GM23338 (cell line): Measurements from ENCODE around the gene CDK14. TPM values are rescaled to one million over a fixed set of nuclear protein-coding genes. Genes with fewer than 3 reads are reported as not detected.

Experiments used
- ATAC-seq: fragments of 200-7000 bp; cut with Tn5 transposase; 3 replicates; pipeline ENCODE4 v1.9.1; 2020
- DNase-seq: peaks from one replicate; pipeline ENCODE4 v3.0.0-alpha.2; 2015; ENCODE audit warnings: low spot score
- H2AFZ ChIP-seq: fragments of 200-600 bp; sonication (generic); 2 replicates; pipeline ENCODE4 v1.8.0; 2016; ENCODE audit warnings: antibody characterized with exemption, mild to moderate bottlenecking, moderate library complexity
- H3F3A ChIP-seq: fragments of 200-600 bp; sonication (generic); replicated peaks from 2 replicates; pipeline ENCODE4 v1.8.0; 2017; ENCODE audit warnings: antibody characterized with exemption, mixed run types, low read depth
- H3K27ac ChIP-seq: fragments of 200-600 bp; sonication (generic); 2 replicates; pipeline ENCODE4 v1.6.1; 2016; ENCODE audit warnings: low read depth
- H3K27me3 ChIP-seq: fragments of 200-600 bp; sonication (generic); 2 replicates; pipeline ENCODE4 v1.8.0; 2016; ENCODE audit warnings: mild to moderate bottlenecking, mixed run types, moderate library complexity; ENCODE audit not compliant: insufficient read depth
- H3K36me3 ChIP-seq: fragments of 200-600 bp; sonication (generic); 2 replicates; pipeline ENCODE4 v1.8.0; 2016; ENCODE audit warnings: mild to moderate bottlenecking; ENCODE audit not compliant: insufficient read depth
- H3K4me1 ChIP-seq: fragments of 200-600 bp; sonication (generic); 2 replicates; pipeline ENCODE4 v1.8.0; 2016; ENCODE audit warnings: mild to moderate bottlenecking, moderate library complexity; ENCODE audit not compliant: insufficient read depth
- H3K4me2 ChIP-seq: fragments of 200-600 bp; sonication (generic); 2 replicates; pipeline ENCODE4 v1.7.1; 2017; ENCODE audit warnings: mixed run types
- H3K4me3 ChIP-seq: fragments of 200-600 bp; sonication (generic); 2 replicates; pipeline ENCODE4 v1.6.1; 2016; ENCODE audit warnings: mixed run types
- H3K79me2 ChIP-seq: fragments of 200-600 bp; sonication (generic); replicated peaks from 2 replicates; pipeline ENCODE4 v1.8.0; 2017; ENCODE audit warnings: mild to moderate bottlenecking; ENCODE audit not compliant: insufficient read depth
- H3K9me2 ChIP-seq: fragments of 200-600 bp; sonication (generic); 2 replicates; pipeline ENCODE4 v1.8.0; 2017; ENCODE audit not compliant: insufficient read depth
- H4K20me1 ChIP-seq: fragments of 200-600 bp; sonication (generic); replicated peaks from 2 replicates; pipeline ENCODE4 v1.8.0; 2017; ENCODE audit warnings: mild to moderate bottlenecking; ENCODE audit not compliant: insufficient read depth
- H3K27ac Mint-ChIP-seq: 2 replicates; pipeline ENCODE4 v1.8.0; 2020; ENCODE audit warnings: inconsistent platforms, mild to moderate bottlenecking, moderate library complexity, mixed read lengths
- H3K27me3 Mint-ChIP-seq: 3 replicates; pipeline ENCODE4 v1.8.0; 2022; ENCODE audit warnings: low read depth, mild to moderate bottlenecking, moderate library complexity, mixed read lengths, inconsistent platforms; ENCODE audit not compliant: insufficient read depth, poor library complexity
- H3K36me3 Mint-ChIP-seq: 3 replicates; pipeline ENCODE4 v1.8.0; 2021; ENCODE audit warnings: low read depth, mild to moderate bottlenecking, inconsistent platforms, moderate library complexity, mixed read lengths
- H3K4me1 Mint-ChIP-seq: 3 replicates; pipeline ENCODE4 v1.8.0; 2020; ENCODE audit warnings: mild to moderate bottlenecking, inconsistent platforms, mixed read lengths
- H3K4me3 Mint-ChIP-seq: 3 replicates; pipeline ENCODE4 v1.8.0; 2021; ENCODE audit warnings: moderate library complexity, mild to moderate bottlenecking, inconsistent platforms, mixed read lengths
- H3K9me3 Mint-ChIP-seq: 3 replicates; pipeline ENCODE4 v1.8.0; 2020; ENCODE audit warnings: moderate library complexity, mild to moderate bottlenecking, inconsistent platforms, mixed read lengths
- EZH2 ChIP-seq: fragments of 200-600 bp; sonication (generic); IDR thresholded peaks from one replicate; pipeline ENCODE4 v1.8.0; 2017; ENCODE audit warnings: antibody characterized with exemption, mild to moderate bottlenecking, low read depth; ENCODE audit not compliant: unreplicated experiment
- EZH2phosphoT487 ChIP-seq: fragments of 200-600 bp; sonication (generic); IDR thresholded peaks from one replicate; pipeline ENCODE4 v1.8.1; 2018; ENCODE audit warnings: antibody characterized with exemption; ENCODE audit not compliant: unreplicated experiment
- NANOG ChIP-seq: IDR thresholded peaks from 2 replicates; pipeline ENCODE4 v1.6.1; 2016; ENCODE audit warnings: antibody characterized with exemption, borderline replicate concordance
- POLR2AphosphoS5 ChIP-seq: IDR thresholded peaks from 2 replicates; pipeline ENCODE4 v1.6.1; 2016; ENCODE audit warnings: antibody characterized with exemption, low read depth
- polyA plus RNA-seq: library from polyadenylated mRNA; unstranded; fragments of >200 nt; fragmentation: Nextera tagmentation; extraction: Ambion mirVana; gene quantifications from 2 replicates; pipeline ENCODE4 v1.2.1, GENCODE V29; 2016
- total RNA-seq: library from RNA; depleted of rRNA; stranded (reverse); fragments of >200 nt; shearing (Covaris generic); gene quantifications from 2 replicates; pipeline ENCODE4 v1.2.3, GENCODE V29; 2014
- TF ChIP-seq, protein P1 (sequence below), 2 experiments: fragments of 200-600 bp in 1 of 2; sonication (generic) in 1 of 2; conservative IDR thresholded peaks; 2 replicates each; pipeline versions ENCODE4 v1.5.1 to v1.6.1; 2016 to 2017; ENCODE audit warnings: antibody characterized with exemption in 2 of 2, low read depth in 2 of 2, mild to moderate bottlenecking in 2 of 2, moderate library complexity in 1 of 2
- TF ChIP-seq, protein P2 (sequence below): fragments of 250-450 bp; sonication (Bioruptor Pico); IDR thresholded peaks from 2 replicates; pipeline ENCODE4 v1.5.0; 2020; ENCODE audit warnings: mild to moderate bottlenecking, moderate library complexity
- TF ChIP-seq, protein P3 (sequence below): IDR thresholded peaks from 2 replicates; pipeline ENCODE4 v1.6.1; 2016; ENCODE audit warnings: antibody characterized with exemption

CDK14 gene
- total and polyA plus RNA-seq, 2 experiments from 2014 or later = 11.2 to 24.0 TPM

GRCh38 chr7:90645784-90646183 lies 49.7 kb downstream of the CDK14 start (continued):
- TF ChIP-seq POLR2AphosphoS5 = no peak
- TF ChIP-seq, protein P1, sequence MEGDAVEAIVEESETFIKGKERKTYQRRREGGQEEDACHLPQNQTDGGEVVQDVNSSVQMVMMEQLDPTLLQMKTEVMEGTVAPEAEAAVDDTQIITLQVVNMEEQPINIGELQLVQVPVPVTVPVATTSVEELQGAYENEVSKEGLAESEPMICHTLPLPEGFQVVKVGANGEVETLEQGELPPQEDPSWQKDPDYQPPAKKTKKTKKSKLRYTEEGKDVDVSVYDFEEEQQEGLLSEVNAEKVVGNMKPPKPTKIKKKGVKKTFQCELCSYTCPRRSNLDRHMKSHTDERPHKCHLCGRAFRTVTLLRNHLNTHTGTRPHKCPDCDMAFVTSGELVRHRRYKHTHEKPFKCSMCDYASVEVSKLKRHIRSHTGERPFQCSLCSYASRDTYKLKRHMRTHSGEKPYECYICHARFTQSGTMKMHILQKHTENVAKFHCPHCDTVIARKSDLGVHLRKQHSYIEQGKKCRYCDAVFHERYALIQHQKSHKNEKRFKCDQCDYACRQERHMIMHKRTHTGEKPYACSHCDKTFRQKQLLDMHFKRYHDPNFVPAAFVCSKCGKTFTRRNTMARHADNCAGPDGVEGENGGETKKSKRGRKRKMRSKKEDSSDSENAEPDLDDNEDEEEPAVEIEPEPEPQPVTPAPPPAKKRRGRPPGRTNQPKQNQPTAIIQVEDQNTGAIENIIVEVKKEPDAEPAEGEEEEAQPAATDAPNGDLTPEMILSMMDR (conservative IDR thresholded peaks at IDR 0.05; ENCODE audit: low read depth in 2 of 2) = no peak
- TF ChIP-seq, protein P2, sequence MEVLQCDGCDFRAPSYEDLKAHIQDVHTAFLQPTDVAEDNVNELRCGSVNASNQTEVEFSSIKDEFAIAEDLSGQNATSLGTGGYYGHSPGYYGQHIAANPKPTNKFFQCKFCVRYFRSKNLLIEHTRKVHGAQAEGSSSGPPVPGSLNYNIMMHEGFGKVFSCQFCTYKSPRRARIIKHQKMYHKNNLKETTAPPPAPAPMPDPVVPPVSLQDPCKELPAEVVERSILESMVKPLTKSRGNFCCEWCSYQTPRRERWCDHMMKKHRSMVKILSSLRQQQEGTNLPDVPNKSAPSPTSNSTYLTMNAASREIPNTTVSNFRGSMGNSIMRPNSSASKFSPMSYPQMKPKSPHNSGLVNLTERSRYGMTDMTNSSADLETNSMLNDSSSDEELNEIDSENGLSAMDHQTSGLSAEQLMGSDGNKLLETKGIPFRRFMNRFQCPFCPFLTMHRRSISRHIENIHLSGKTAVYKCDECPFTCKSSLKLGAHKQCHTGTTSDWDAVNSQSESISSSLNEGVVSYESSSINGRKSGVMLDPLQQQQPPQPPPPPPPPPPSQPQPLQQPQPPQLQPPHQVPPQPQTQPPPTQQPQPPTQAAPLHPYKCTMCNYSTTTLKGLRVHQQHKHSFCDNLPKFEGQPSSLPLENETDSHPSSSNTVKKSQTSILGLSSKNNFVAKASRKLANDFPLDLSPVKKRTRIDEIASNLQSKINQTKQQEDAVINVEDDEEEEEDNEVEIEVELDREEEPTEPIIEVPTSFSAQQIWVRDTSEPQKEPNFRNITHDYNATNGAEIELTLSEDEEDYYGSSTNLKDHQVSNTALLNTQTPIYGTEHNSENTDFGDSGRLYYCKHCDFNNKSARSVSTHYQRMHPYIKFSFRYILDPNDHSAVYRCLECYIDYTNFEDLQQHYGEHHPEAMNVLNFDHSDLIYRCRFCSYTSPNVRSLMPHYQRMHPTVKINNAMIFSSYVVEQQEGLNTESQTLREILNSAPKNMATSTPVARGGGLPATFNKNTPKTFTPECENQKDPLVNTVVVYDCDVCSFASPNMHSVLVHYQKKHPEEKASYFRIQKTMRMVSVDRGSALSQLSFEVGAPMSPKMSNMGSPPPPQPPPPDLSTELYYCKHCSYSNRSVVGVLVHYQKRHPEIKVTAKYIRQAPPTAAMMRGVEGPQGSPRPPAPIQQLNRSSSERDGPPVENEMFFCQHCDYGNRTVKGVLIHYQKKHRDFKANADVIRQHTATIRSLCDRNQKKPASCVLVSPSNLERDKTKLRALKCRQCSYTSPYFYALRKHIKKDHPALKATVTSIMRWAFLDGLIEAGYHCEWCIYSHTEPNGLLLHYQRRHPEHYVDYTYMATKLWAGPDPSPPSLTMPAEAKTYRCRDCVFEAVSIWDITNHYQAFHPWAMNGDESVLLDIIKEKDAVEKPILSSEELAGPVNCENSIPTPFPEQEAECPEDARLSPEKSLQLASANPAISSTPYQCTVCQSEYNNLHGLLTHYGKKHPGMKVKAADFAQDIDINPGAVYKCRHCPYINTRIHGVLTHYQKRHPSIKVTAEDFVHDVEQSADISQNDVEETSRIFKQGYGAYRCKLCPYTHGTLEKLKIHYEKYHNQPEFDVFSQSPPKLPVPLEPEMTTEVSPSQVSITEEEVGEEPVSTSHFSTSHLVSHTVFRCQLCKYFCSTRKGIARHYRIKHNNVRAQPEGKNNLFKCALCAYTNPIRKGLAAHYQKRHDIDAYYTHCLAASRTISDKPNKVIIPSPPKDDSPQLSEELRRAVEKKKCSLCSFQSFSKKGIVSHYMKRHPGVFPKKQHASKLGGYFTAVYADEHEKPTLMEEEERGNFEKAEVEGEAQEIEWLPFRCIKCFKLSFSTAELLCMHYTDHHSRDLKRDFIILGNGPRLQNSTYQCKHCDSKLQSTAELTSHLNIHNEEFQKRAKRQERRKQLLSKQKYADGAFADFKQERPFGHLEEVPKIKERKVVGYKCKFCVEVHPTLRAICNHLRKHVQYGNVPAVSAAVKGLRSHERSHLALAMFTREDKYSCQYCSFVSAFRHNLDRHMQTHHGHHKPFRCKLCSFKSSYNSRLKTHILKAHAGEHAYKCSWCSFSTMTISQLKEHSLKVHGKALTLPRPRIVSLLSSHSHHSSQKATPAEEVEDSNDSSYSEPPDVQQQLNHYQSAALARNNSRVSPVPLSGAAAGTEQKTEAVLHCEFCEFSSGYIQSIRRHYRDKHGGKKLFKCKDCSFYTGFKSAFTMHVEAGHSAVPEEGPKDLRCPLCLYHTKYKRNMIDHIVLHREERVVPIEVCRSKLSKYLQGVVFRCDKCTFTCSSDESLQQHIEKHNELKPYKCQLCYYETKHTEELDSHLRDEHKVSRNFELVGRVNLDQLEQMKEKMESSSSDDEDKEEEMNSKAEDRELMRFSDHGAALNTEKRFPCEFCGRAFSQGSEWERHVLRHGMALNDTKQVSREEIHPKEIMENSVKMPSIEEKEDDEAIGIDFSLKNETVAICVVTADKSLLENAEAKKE = no peak

- no peak for DNase-seq
- H3K27me3 ChIP-seq = no peaks in the 10 kb centered on the region
- TF ChIP-seq, protein P3, sequence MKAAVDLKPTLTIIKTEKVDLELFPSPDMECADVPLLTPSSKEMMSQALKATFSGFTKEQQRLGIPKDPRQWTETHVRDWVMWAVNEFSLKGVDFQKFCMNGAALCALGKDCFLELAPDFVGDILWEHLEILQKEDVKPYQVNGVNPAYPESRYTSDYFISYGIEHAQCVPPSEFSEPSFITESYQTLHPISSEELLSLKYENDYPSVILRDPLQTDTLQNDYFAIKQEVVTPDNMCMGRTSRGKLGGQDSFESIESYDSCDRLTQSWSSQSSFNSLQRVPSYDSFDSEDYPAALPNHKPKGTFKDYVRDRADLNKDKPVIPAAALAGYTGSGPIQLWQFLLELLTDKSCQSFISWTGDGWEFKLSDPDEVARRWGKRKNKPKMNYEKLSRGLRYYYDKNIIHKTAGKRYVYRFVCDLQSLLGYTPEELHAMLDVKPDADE = no peak
- TF ChIP-seq EZH2phosphoT487 (no peak), EZH2 (no peak), NANOG (no peak)
- TF ChIP-seq, protein P2 = no peak
These were observed 52.0 kb downstream of the CDK14 start for GRCh38 chr7:90648107-90648506.

More at GRCh38 chr7:90648107-90648506, 52.0 kb downstream of the CDK14 start:
- H3K79me2 ChIP-seq = peaks cover 61% of the 10 kb centered on the region
- Mint-ChIP-seq H3K9me3 (peaks cover 13% of the 10 kb centered on the region), H3K36me3 (peaks cover 21% of the 10 kb centered on the region), H3K4me3 (no peak overlapping the region), H3K27me3 (no peaks in the 10 kb centered on the region), H3K27ac (no peak overlapping the region), H3K4me1 (peaks cover 12% of the 10 kb centered on the region)
- ATAC-seq = no peak
- H3K4me2 ChIP-seq = no peak overlapping the region
- H3K27ac ChIP-seq = no peak overlapping the region
- no peaks in the 10 kb centered on the region for H3K9me2 ChIP-seq
- H3K36me3 ChIP-seq = 0 out of 2 replicates have a peak, but pooled peaks cover 4% of the 10 kb centered on the region
- peaks cover 12% of the 10 kb centered on the region; the same call in 1 of the 2 replicates for H3K4me1 ChIP-seq
- no peaks in the 10 kb centered on the region for H4K20me1 ChIP-seq
- no peak overlapping the region for H2AFZ ChIP-seq
- H3F3A ChIP-seq = no peaks in the 10 kb centered on the region
- H3K4me3 ChIP-seq = no peak overlapping the region
